GM18868 (cell line): ENCODE results near the gene MMP24.
A peak's percentile ranks its signal among the peaks of the same experiment; 100 is the strongest.

ENCODE experiments used
- ATAC-seq: cut with Tn5 transposase; IDR thresholded peaks from one replicate; pipeline ENCODE4 v1.9.1; 2021; ENCODE audit warnings: mild to moderate bottlenecking, moderate library complexity; ENCODE audit not compliant: unreplicated experiment

MMP24 gene

GRCh38 chr20:35277127-35277526 is 50.6 kb downstream of the MMP24 start:
- no peak for ATAC-seq

- peak; percentile 82 for ATAC-seq
Observed at GRCh38 chr20:35277531-35278395, 51.3 kb downstream of the MMP24 start, which contains the start of gene MMP24OS. MMP24OS (minus strand) TSS chr20:35278122; CDS start chr20:35277929, 193 bp downstream.

- ATAC-seq = no peak
Observed at GRCh38 chr20:35279040-35279439, 52.5 kb downstream of the MMP24 start.

- no peak for ATAC-seq
Observed at GRCh38 chr20:35279533-35280174, 53.2 kb downstream of the MMP24 start.

- no peak for ATAC-seq
Observed at GRCh38 chr20:35280523-35280922, 54.0 kb downstream of the MMP24 start.

GRCh38 chr20:35281506-35282101 is 55.1 kb downstream of the MMP24 start:
- ATAC-seq = no peak

- peak; percentile 28 for ATAC-seq
Observed at GRCh38 chr20:35283441-35284266, 57.2 kb downstream of the MMP24 start.

GRCh38 chr20:35284267-35284991 is 57.9 kb downstream of the MMP24 start, which contains the start of gene EIF6:
EIF6 (minus strand) TSS chr20:35284772; CDS start chr20:35284487, 285 bp downstream.
- ATAC-seq = peak; percentile 83

GRCh38 chr20:35284992-35285805 is 58.7 kb downstream of the MMP24 start:
- no peak for ATAC-seq

GRCh38 chr20:35285806-35286076 is 59.3 kb downstream of the MMP24 start:
- no peak for ATAC-seq

- no peak for ATAC-seq
Observed at GRCh38 chr20:35286077-35286898, 59.8 kb downstream of the MMP24 start.

GRCh38 chr20:35286899-35287508 is 60.5 kb downstream of the MMP24 start:
- no peak for ATAC-seq

- no peak for ATAC-seq
Observed at GRCh38 chr20:35287509-35288324, 61.2 kb downstream of the MMP24 start.

GRCh38 chr20:35288325-35289060 is 62.0 kb downstream of the MMP24 start:
- no peak for ATAC-seq

GRCh38 chr20:35290186-35290886 is 63.8 kb downstream of the MMP24 start:
- ATAC-seq = no peak

- no peak for ATAC-seq
Observed at GRCh38 chr20:35290887-35291417, 64.5 kb downstream of the MMP24 start.
